GM23338 (cell line): ENCODE results near the gene PACS2.
A peak's percentile ranks its signal among the peaks of the same experiment; 100 is the strongest.

Experiments used
- CREB1 ChIP-seq: fragments of 250-450 bp; sonication (Bioruptor Pico); IDR thresholded peaks from 2 replicates; pipeline ENCODE4 v1.5.0; 2020; ENCODE audit warnings: low read depth, mild to moderate bottlenecking, moderate library complexity
- EZH2 ChIP-seq: fragments of 200-600 bp; sonication (generic); IDR thresholded peaks from one replicate; pipeline ENCODE4 v1.8.0; 2017; ENCODE audit warnings: antibody characterized with exemption, mild to moderate bottlenecking, low read depth; ENCODE audit not compliant: unreplicated experiment
- EZH2phosphoT487 ChIP-seq: fragments of 200-600 bp; sonication (generic); IDR thresholded peaks from one replicate; pipeline ENCODE4 v1.8.1; 2018; ENCODE audit warnings: antibody characterized with exemption; ENCODE audit not compliant: unreplicated experiment
- POLR2AphosphoS5 ChIP-seq: IDR thresholded peaks from 2 replicates; pipeline ENCODE4 v1.6.1; 2016; ENCODE audit warnings: antibody characterized with exemption, low read depth
- STAT1 ChIP-seq: IDR thresholded peaks from one replicate; pipeline ENCODE4 v1.6.1; 2016; ENCODE audit warnings: antibody characterized with exemption; ENCODE audit not compliant: unreplicated experiment
- TF ChIP-seq, protein P1 (sequence below), 2 experiments: fragments of 200-600 bp in 1 of 2; sonication (generic) in 1 of 2; conservative IDR thresholded peaks; 2 replicates each; pipeline versions ENCODE4 v1.5.1 to v1.6.1; 2016 to 2017; ENCODE audit warnings: antibody characterized with exemption in 2 of 2, low read depth in 2 of 2, mild to moderate bottlenecking in 2 of 2, moderate library complexity in 1 of 2
- TF ChIP-seq, protein P2 (sequence below): IDR thresholded peaks from one replicate; pipeline ENCODE4 v1.6.1; 2018; ENCODE audit warnings: antibody characterized with exemption; ENCODE audit not compliant: unreplicated experiment
- TF ChIP-seq, protein P3 (sequence below): IDR thresholded peaks from 2 replicates; pipeline ENCODE4 v1.6.1; 2016; ENCODE audit warnings: antibody characterized with exemption

- TF ChIP-seq, protein P1, sequence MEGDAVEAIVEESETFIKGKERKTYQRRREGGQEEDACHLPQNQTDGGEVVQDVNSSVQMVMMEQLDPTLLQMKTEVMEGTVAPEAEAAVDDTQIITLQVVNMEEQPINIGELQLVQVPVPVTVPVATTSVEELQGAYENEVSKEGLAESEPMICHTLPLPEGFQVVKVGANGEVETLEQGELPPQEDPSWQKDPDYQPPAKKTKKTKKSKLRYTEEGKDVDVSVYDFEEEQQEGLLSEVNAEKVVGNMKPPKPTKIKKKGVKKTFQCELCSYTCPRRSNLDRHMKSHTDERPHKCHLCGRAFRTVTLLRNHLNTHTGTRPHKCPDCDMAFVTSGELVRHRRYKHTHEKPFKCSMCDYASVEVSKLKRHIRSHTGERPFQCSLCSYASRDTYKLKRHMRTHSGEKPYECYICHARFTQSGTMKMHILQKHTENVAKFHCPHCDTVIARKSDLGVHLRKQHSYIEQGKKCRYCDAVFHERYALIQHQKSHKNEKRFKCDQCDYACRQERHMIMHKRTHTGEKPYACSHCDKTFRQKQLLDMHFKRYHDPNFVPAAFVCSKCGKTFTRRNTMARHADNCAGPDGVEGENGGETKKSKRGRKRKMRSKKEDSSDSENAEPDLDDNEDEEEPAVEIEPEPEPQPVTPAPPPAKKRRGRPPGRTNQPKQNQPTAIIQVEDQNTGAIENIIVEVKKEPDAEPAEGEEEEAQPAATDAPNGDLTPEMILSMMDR (conservative IDR thresholded peaks at IDR 0.05; ENCODE audit: low read depth in 2 of 2), result no peak
- TF ChIP-seq EZH2 (no peak), CREB1 (CRISPR knock-in tag) (no peak; the same call in 1 of the 2 replicates), POLR2AphosphoS5 (peak; percentile 56), EZH2phosphoT487 (no peak), STAT1 (no peak)
- TF ChIP-seq, protein P2, sequence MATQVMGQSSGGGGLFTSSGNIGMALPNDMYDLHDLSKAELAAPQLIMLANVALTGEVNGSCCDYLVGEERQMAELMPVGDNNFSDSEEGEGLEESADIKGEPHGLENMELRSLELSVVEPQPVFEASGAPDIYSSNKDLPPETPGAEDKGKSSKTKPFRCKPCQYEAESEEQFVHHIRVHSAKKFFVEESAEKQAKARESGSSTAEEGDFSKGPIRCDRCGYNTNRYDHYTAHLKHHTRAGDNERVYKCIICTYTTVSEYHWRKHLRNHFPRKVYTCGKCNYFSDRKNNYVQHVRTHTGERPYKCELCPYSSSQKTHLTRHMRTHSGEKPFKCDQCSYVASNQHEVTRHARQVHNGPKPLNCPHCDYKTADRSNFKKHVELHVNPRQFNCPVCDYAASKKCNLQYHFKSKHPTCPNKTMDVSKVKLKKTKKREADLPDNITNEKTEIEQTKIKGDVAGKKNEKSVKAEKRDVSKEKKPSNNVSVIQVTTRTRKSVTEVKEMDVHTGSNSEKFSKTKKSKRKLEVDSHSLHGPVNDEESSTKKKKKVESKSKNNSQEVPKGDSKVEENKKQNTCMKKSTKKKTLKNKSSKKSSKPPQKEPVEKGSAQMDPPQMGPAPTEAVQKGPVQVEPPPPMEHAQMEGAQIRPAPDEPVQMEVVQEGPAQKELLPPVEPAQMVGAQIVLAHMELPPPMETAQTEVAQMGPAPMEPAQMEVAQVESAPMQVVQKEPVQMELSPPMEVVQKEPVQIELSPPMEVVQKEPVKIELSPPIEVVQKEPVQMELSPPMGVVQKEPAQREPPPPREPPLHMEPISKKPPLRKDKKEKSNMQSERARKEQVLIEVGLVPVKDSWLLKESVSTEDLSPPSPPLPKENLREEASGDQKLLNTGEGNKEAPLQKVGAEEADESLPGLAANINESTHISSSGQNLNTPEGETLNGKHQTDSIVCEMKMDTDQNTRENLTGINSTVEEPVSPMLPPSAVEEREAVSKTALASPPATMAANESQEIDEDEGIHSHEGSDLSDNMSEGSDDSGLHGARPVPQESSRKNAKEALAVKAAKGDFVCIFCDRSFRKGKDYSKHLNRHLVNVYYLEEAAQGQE, result no peak
- TF ChIP-seq, protein P3, sequence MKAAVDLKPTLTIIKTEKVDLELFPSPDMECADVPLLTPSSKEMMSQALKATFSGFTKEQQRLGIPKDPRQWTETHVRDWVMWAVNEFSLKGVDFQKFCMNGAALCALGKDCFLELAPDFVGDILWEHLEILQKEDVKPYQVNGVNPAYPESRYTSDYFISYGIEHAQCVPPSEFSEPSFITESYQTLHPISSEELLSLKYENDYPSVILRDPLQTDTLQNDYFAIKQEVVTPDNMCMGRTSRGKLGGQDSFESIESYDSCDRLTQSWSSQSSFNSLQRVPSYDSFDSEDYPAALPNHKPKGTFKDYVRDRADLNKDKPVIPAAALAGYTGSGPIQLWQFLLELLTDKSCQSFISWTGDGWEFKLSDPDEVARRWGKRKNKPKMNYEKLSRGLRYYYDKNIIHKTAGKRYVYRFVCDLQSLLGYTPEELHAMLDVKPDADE, result no peak
These were observed 13.2 kb upstream of the PACS2 start for GRCh38 chr14:105301103-105301914.
